ENCODE data around the gene OLIG1. TPM values are rescaled to one million over a fixed set of nuclear protein-coding genes. Genes with fewer than 3 reads are reported as not detected.

OLIG1 gene
- polyA plus RNA-seq, 1 of the 3 experiments (the other 2 are of a cell fraction) = not detected

GRCh38 chr21:33115631-33116510 lies 45.9 kb downstream of the OLIG1 start:
- Histone ChIP-seq H3K27ac (ENCODE audit: low read depth in 2 of 2, low read length in 1 of 2) (no peak overlapping the region), H3K4me3 (ENCODE audit: low read depth in 2 of 2, low read length in 1 of 2) (no peak overlapping the region), H3K4me2 (no peak overlapping the region), H3K9me3 (no peaks in the 10 kb centered on the region), H3K36me3 (replicated peaks in 1 of 2; ENCODE audit: control insufficient read depth in 1 of 2, insufficient read depth in 2 of 2, low read length in 1 of 2) (no peaks in the 10 kb centered on the region), H4K20me1 (ENCODE audit: insufficient read depth) (no peaks in the 10 kb centered on the region), H3K9me2 (no peaks in the 10 kb centered on the region), H3K4me1 (ENCODE audit: control insufficient read depth in 1 of 2, insufficient read depth in 2 of 2, low read depth in 1 of 2, low read length in 1 of 2) (no peaks in the 10 kb centered on the region), H3K9ac (no peak overlapping the region), H3K79me2 (ENCODE audit: insufficient read depth) (no peaks in the 10 kb centered on the region), H3K27me3 (ENCODE audit: insufficient read depth) (peaks cover 99% of the 10 kb centered on the region), H3F3A (replicated peaks; ENCODE audit: insufficient read depth) (no peaks in the 10 kb centered on the region), H2AFZ (ENCODE audit: low read depth) (no peak overlapping the region)
- TF ChIP-seq NRF1 (IDR thresholded peaks at IDR 0.05; ENCODE audit: low read depth, low read length) = no peak
- no peak for TF ChIP-seq EP300 (IDR thresholded peaks at IDR 0.05; ENCODE audit: borderline replicate concordance in 1 of 2, low read depth in 1 of 2, low read length in 1 of 2)
- no peak for TF ChIP-seq GABPA (IDR thresholded peaks at IDR 0.05; ENCODE audit: low read depth)
- no peak for TF ChIP-seq GATA2 (CRISPR knock-in tag; IDR thresholded peaks at IDR 0.05)
- no peak for TF ChIP-seq MEF2A (IDR thresholded peaks at IDR 0.05; ENCODE audit: borderline replicate concordance, low read depth)
- no peak for TF ChIP-seq PBX3 (IDR thresholded peaks at IDR 0.05)
- no peak for TF ChIP-seq EZH2phosphoT487 (IDR thresholded peaks at IDR 0.05; ENCODE audit: borderline replicate concordance, low read depth)
- TF ChIP-seq ZBTB33 (IDR thresholded peaks at IDR 0.05; ENCODE audit: borderline replicate concordance, low read depth) = no peak
- TF ChIP-seq SIN3A (IDR thresholded peaks at IDR 0.05; ENCODE audit: borderline replicate concordance, low read depth, low read length) = no peak
- TF ChIP-seq YY1 (IDR thresholded peaks at IDR 0.05; ENCODE audit: low read depth) = no peak
- TF ChIP-seq NFIC (IDR thresholded peaks at IDR 0.05; ENCODE audit: borderline replicate concordance) = no peak
- TF ChIP-seq ELF1 (IDR thresholded peaks at IDR 0.05) = no peak
- no peak for TF ChIP-seq REST (IDR thresholded peaks at IDR 0.05; ENCODE audit: low read depth, low read length)
- no peak for DNase-seq
- ChIA-PET CTCF (no interaction called here), POLR2A (no interaction called here)
- WGBS (ENCODE audit: low lambda C conversion rate) = 9% methylated on average over 16 of the region's 20 CpGs

Measured in SK-N-SH (cell line).